Thoracic aorta (tissue), 2 donors: ENCODE measurements around the gene NUDT3. TPM values are rescaled to one million over a fixed set of nuclear protein-coding genes. Genes with fewer than 3 reads are reported as not detected.

Experiments
- ATAC-seq: fragments of 150-250 bp; one replicate; pipeline ENCODE4 v1.8.0; 2017; ENCODE audit warnings: low read depth; ENCODE audit not compliant: insufficient number of reproducible peaks, low FRiP score
- DNase-seq: peaks from one replicate; pipeline ENCODE4 v3.0.0-alpha.2; 2020; ENCODE audit warnings: low spot score
- H3K27ac ChIP-seq, 2 donors: fragments of 200-600 bp; sonication (generic); 1 replicate in 1 of 2; 2 replicates in 1 of 2; pipeline ENCODE4 v1.5.1; 2016; ENCODE audit warnings: mild to moderate bottlenecking in 2 of 2, moderate library complexity in 2 of 2
- H3K27me3 ChIP-seq: fragments of 200-600 bp; sonication (generic); replicated peaks from 2 replicates; pipeline ENCODE4 v1.6.0; 2016; ENCODE audit warnings: mild to moderate bottlenecking; ENCODE audit not compliant: insufficient read depth
- H3K36me3 ChIP-seq: fragments of 200-600 bp; sonication (generic); one replicate; pipeline ENCODE4 v1.5.1; 2016
- H3K4me1 ChIP-seq, 2 donors: fragments of 200-600 bp; sonication (generic); 1 replicate in 1 of 2; 2 replicates in 1 of 2; pipeline versions ENCODE4 v1.5.1 to v1.6.0; 2016; ENCODE audit warnings: low read depth in 2 of 2, mild to moderate bottlenecking in 1 of 2; ENCODE audit not compliant: control insufficient read depth in 1 of 2
- H3K4me3 ChIP-seq: fragments of 200-600 bp; sonication (generic); 2 replicates; pipeline ENCODE4 v1.5.1; 2016; ENCODE audit warnings: mild to moderate bottlenecking
- H3K9me3 ChIP-seq: fragments of 200-600 bp; sonication (generic); 2 replicates; pipeline ENCODE4 v1.5.1; 2016
- CTCF ChIP-seq: fragments of 200-600 bp; sonication (generic); IDR thresholded peaks from one replicate; pipeline ENCODE4 v1.5.1; 2019; ENCODE audit warnings: antibody characterized with exemption
- total RNA-seq, 2 donors: library from RNA; depleted of rRNA; stranded (reverse); fragments of >200 nt; gene quantifications; one replicate each; pipeline versions ENCODE4 v1.1.0 to v1.2.3, GENCODE V29; 2016

NUDT3 gene
- total RNA-seq, 2 donors from 2014 or later, result 34.8 to 46.8 TPM

- Histone ChIP-seq H3K27me3 (no peaks in the 10 kb centered on the region), H3K4me1 (peaks cover 16 to 31% of the 10 kb centered on the region in 2 donors), H3K27ac (no peak overlapping the region), H3K4me3 (no peak overlapping the region), H3K36me3 (no peaks in the 10 kb centered on the region), H3K9me3 (no peaks in the 10 kb centered on the region)
- DNase-seq, result no peak
- ATAC-seq, result no peak
- no peak for TF ChIP-seq CTCF
These were observed 150.0 kb downstream of the NUDT3 start for GRCh38 chr6:34242252-34243130.

GRCh38 chr6:34241351-34242215 is 150.9 kb downstream of the NUDT3 start:
- H3K4me3 ChIP-seq, result no peak overlapping the region
- H3K36me3 ChIP-seq, result no peaks in the 10 kb centered on the region
- no peak for ATAC-seq
- no peak for DNase-seq
- peaks cover 16 to 31% of the 10 kb centered on the region in 2 donors for H3K4me1 ChIP-seq
- H3K9me3 ChIP-seq, result no peaks in the 10 kb centered on the region
- TF ChIP-seq CTCF, result no peak
- H3K27me3 ChIP-seq, result no peaks in the 10 kb centered on the region
- H3K27ac ChIP-seq, result no peak overlapping the region

GRCh38 chr6:34240329-34241248 is 151.9 kb downstream of the NUDT3 start:
- Histone ChIP-seq H3K4me3 (no peak overlapping the region), H3K4me1 (peaks cover 21 to 40% of the 10 kb centered on the region in 2 donors), H3K27ac (no peak overlapping the region), H3K27me3 (no peaks in the 10 kb centered on the region), H3K36me3 (no peaks in the 10 kb centered on the region), H3K9me3 (no peaks in the 10 kb centered on the region)
- no peak for ATAC-seq
- no peak for DNase-seq
- TF ChIP-seq CTCF, result no peak

- DNase-seq (no peak), ATAC-seq (no peak)
- TF ChIP-seq CTCF, result no peak
- H3K36me3 ChIP-seq, result no peaks in the 10 kb centered on the region
- H3K4me3 ChIP-seq, result no peak overlapping the region
- no peak overlapping the region for H3K27ac ChIP-seq
- H3K9me3 ChIP-seq, result no peaks in the 10 kb centered on the region
- no peaks in the 10 kb centered on the region for H3K27me3 ChIP-seq
- peaks cover 20 to 38% of the 10 kb centered on the region in 2 donors for H3K4me1 ChIP-seq
These were observed 152.6 kb downstream of the NUDT3 start for GRCh38 chr6:34239893-34240292.
